Activated T-cell treated with anti-CD3 and anti-CD28 coated beads, Interleukin-2, amount 50 U/mL, for 24 hours (primary cell): ENCODE results near the gene HDAC4.
A peak's percentile ranks its signal among the peaks of the same experiment; 100 is the strongest.

ENCODE experiments used
- DNase-seq: peaks from one replicate; pipeline ENCODE4 v3.0.0-alpha.2; 2020
- H3K27ac Mint-ChIP-seq: 2 replicates; pipeline ENCODE4 v1.8.0; 2020; ENCODE audit warnings: mild to moderate bottlenecking, mixed read lengths
- H3K27me3 Mint-ChIP-seq: 2 replicates; pipeline ENCODE4 v1.8.0; 2020; ENCODE audit warnings: mixed read lengths
- H3K36me3 Mint-ChIP-seq: 2 replicates; pipeline ENCODE4 v1.8.0; 2020; ENCODE audit warnings: low read depth, mixed read lengths
- H3K4me1 Mint-ChIP-seq: 2 replicates; pipeline ENCODE4 v1.8.0; 2020; ENCODE audit warnings: low read depth, mixed read lengths
- H3K4me3 Mint-ChIP-seq: 2 replicates; pipeline ENCODE4 v1.8.0; 2020; ENCODE audit warnings: mild to moderate bottlenecking, moderate library complexity, mixed read lengths
- H3K9me3 Mint-ChIP-seq: 2 replicates; pipeline ENCODE4 v1.8.0; 2020; ENCODE audit warnings: mixed read lengths

HDAC4 gene

GRCh38 chr2:239101807-239102206 lies 299.0 kb downstream of the HDAC4 start:
- Mint-ChIP-seq H3K9me3 (no peaks in the 10 kb centered on the region), H3K27me3 (no peaks in the 10 kb centered on the region), H3K36me3 (peaks cover 75% of the 10 kb centered on the region), H3K4me3 (no peak overlapping the region), H3K4me1 (no peaks in the 10 kb centered on the region), H3K27ac (no peak overlapping the region)
- no peak for DNase-seq

DNA sequence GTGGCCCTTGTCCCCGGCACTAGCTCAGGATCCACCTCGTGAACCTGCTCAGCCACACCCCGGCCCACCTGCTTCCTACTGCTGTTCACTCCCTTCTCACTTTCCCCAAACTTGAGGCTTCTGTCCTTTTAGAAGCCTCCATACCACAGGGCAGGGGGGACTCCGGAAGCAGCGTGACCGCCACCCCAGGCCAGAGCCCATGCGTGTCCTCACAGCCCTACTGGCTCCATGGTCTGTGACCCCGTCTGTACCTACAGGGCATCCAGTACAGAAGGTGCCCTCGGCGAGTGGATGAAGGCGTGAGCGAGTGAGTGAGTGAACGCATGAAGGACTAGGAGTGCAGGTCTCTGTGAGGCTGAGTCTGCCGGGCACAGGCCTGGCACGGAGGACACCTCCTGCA lies 299.7 kb downstream of the HDAC4 start:
- Mint-ChIP-seq H3K4me1 (no peaks in the 10 kb centered on the region), H3K36me3 (peaks cover 71% of the 10 kb centered on the region), H3K4me3 (no peak overlapping the region), H3K27me3 (no peaks in the 10 kb centered on the region), H3K9me3 (no peaks in the 10 kb centered on the region), H3K27ac (no peak overlapping the region)
- no peak for DNase-seq

GRCh38 chr2:239099474-239099873 lies 301.3 kb downstream of the HDAC4 start:
- DNase-seq, result no peak
- Mint-ChIP-seq H3K4me1 (no peaks in the 10 kb centered on the region), H3K27ac (no peak overlapping the region), H3K27me3 (no peaks in the 10 kb centered on the region), H3K9me3 (no peaks in the 10 kb centered on the region), H3K36me3 (peaks cover 62% of the 10 kb centered on the region), H3K4me3 (no peak overlapping the region)

DNA sequence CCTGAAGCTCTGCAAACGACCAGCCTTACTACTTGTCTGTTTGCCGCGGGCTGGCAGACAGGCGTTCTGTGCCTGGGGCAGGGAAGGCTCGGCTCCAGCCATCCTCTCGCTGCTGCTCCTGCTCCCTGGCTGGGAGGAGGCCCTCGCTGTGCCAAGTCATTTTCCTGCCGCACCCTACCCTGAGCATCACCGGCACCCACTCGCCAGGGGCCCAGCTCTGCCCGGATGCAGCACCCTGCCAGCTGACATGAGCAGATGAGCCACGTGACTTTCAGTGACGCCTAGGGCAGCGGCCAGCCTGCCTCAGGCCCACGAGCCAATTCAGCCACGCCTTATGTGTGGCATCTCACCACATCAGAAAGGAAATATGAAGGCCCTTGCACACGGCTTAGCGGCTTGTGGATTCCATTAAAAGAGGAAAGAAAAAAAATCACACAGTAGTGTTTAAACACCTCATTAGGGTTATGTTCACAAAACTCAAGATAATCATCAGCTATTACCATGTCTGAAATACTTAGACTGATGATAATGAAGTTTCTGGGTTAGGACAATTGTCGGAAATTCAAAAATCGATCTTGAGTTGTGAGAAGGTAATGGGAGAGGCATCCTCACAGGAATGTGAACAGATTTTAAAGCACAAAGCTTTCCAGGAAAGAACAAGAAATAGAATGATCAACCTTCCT lies 302.4 kb downstream of the HDAC4 start:
- no peaks in the 10 kb centered on the region for H3K27me3 Mint-ChIP-seq
- peaks cover 62% of the 10 kb centered on the region for H3K36me3 Mint-ChIP-seq
- no peak overlapping the region for H3K27ac Mint-ChIP-seq
- no peaks in the 10 kb centered on the region for H3K9me3 Mint-ChIP-seq
- H3K4me3 Mint-ChIP-seq, result no peak overlapping the region
- no peaks in the 10 kb centered on the region for H3K4me1 Mint-ChIP-seq
- DNase-seq, result no peak

DNA sequence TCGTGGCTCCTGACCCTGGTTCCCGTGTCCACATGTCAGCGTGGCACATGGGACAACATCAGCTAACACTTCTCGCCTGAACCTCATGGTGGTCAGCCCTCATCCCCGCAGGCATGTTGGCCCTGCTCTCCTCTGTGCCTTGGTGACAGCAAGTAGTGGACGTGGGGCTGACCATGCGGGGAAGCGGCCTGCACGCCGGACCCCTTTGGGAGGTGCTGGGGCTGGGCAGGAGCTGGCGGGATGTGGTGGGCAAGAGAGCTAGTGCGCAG lies 303.5 kb downstream of the HDAC4 start:
- H3K4me1 Mint-ChIP-seq, result no peaks in the 10 kb centered on the region
- no peaks in the 10 kb centered on the region for H3K9me3 Mint-ChIP-seq
- peaks cover 54% of the 10 kb centered on the region for H3K36me3 Mint-ChIP-seq
- no peak for DNase-seq
- no peaks in the 10 kb centered on the region for H3K27me3 Mint-ChIP-seq
- no peak overlapping the region for H3K27ac Mint-ChIP-seq
- H3K4me3 Mint-ChIP-seq, result no peak overlapping the region

DNA sequence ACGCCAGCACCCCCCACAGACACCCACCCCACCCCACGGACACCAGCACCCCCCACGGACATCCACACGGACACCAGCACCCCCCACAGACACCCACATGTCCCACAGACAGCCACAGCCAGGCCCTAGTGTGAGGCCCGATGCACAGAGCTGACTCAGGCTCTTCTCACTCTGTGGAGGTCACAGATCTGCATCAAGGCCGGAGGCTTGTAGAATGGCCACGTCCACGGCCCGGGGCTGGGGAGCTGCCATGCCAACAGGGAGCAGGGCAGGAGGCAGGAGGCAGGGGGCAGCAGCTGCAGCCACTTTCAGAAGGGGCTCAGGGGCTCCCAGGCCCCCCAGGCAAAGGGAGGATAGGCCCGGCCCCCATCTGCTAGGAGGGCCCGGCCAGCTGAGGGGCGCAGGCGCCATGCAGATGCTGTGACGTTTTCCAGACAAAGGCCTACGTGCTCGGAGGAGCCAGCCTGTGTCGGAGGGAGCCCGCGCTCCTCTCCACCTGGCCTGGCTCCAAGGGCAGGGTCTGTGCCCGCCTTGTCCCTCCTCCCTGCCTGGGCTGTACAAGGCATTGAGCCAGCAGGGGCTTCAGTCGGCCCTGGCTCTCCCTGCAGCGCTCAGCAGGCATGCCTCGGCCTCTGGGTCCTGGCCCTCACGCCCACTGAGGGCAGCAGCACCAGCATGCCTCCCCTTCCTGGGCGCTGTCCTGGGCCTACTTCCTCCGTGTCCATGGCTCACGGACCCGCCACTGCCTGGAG lies 304.0 kb downstream of the HDAC4 start:
- Mint-ChIP-seq H3K4me1 (no peaks in the 10 kb centered on the region), H3K9me3 (no peaks in the 10 kb centered on the region), H3K27me3 (no peaks in the 10 kb centered on the region), H3K36me3 (peaks cover 50% of the 10 kb centered on the region), H3K4me3 (no peak overlapping the region), H3K27ac (no peak overlapping the region)
- no peak for DNase-seq

DNA sequence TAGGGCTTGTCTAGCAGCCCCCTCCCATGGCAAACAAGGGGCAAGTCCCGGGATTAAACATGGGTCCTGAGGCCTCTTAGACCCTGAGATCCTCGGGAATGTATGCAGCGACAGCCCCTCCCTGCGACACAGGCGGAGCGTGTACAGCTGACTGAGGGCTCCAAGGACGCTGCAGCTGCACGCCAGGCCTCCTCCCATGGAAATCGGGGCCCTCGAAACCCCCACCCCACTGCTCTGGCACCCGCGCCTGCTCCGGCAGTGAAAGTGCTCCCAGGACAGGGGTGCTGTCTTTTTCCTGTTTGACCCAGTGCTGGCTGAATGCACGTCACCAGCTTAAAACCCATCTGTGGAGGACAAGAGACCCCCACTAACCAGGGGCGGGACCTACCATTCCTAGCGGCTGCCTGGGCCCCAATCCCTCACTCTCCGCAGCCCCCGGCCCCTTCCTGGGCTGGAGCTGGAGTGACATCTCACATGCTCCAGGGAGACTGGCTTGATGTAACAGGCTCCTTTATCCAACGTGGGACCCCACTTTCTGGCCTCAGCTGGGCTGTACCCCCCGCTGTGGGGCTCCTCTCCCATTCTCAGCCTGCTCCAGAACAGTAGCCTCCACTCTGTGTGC lies 305.2 kb downstream of the HDAC4 start:
- Mint-ChIP-seq H3K27ac (no peak overlapping the region), H3K9me3 (no peaks in the 10 kb centered on the region), H3K4me3 (no peak overlapping the region), H3K36me3 (peaks cover 49% of the 10 kb centered on the region), H3K4me1 (no peaks in the 10 kb centered on the region), H3K27me3 (no peaks in the 10 kb centered on the region)
- no peak for DNase-seq

DNA sequence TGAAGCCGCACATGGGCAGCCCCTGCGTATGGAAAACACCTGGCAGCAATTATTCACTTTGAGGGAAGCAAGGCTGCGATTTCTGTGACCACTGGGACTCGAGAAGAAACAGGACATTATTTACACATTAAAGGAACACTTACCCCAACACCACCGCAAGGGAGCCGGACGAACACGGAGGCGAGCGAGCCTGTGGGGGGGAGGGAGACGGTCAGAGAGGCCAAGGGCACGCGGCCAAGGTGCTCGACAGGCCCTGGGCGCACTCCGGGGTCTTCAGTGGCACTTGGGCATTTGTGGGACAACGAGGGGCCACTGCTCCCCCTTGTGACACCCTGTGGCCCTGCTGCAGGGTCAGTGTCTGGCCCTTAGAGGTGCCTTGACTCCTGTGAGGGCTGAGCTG lies 306.0 kb downstream of the HDAC4 start:
- Mint-ChIP-seq H3K27ac (no peak overlapping the region), H3K9me3 (no peaks in the 10 kb centered on the region), H3K4me1 (no peaks in the 10 kb centered on the region), H3K27me3 (no peaks in the 10 kb centered on the region), H3K4me3 (no peak overlapping the region), H3K36me3 (peaks cover 49% of the 10 kb centered on the region)
- no peak for DNase-seq

- Mint-ChIP-seq H3K27ac (no peak overlapping the region), H3K9me3 (no peaks in the 10 kb centered on the region), H3K4me1 (no peaks in the 10 kb centered on the region), H3K4me3 (no peak overlapping the region), H3K27me3 (no peaks in the 10 kb centered on the region), H3K36me3 (peaks cover 48% of the 10 kb centered on the region)
- no peak for DNase-seq
Observed at GRCh38 chr2:239093952-239094351, 306.9 kb downstream of the HDAC4 start.

DNA sequence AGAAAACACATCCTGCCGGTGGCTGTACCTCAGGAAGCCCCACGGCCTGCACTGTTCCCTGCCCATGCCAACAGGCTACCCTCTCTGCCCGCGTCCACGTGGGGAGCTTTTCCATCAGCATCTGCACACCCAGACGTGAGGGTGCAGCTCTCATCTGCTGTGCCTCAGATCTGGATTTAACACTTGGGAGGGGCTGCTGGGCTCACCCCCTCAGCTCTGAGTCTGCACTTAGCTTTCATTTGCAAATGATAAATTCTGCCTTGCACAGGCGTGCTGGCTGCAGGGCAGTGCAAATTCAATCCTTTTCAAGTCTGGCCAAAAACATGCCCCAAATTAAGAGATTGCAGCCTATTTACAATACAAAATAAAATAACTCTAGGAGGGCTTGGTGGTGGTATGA lies 307.3 kb downstream of the HDAC4 start:
- no peaks in the 10 kb centered on the region for H3K27me3 Mint-ChIP-seq
- H3K4me1 Mint-ChIP-seq, result no peaks in the 10 kb centered on the region
- no peaks in the 10 kb centered on the region for H3K9me3 Mint-ChIP-seq
- peaks cover 49% of the 10 kb centered on the region for H3K36me3 Mint-ChIP-seq
- no peak overlapping the region for H3K4me3 Mint-ChIP-seq
- DNase-seq, result no peak
- H3K27ac Mint-ChIP-seq, result no peak overlapping the region

DNA sequence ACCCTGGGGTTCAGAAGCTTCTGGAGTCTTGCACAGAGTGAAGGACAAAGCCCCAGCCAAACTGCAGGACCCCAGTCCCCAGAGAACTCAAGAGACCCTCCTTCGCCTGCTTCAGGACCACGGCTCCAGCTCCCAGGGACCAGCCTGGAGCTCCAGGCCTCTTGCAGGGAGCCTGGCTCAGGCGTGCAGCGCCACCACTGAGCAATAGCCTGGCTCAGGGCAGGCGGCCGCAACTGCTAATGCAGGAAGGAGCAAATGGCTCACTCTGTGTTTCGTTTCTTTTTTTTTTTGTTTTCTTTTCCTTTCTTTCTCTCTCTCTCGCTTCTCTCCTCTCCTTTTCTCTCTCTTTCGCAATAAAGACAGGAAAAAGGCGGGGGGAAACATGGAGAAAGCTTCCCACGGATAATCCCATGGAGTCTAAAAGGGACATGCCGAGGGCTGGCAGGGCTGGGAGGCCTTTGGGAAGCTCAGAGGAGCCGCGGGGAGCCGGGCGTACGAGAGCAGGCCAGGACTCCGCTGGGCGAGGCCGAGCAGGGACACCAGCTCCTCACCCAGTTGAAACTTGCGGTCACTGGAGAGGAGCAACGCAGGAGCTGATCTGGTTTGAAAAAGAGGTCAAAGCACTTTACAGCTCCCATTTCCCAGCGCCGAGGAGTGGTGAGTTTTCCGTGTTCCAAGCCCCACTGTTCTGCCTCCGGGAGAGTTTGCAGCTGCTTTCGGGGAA lies 308.1 kb downstream of the HDAC4 start:
- Mint-ChIP-seq H3K36me3 (peaks cover 47% of the 10 kb centered on the region), H3K4me1 (no peaks in the 10 kb centered on the region), H3K27me3 (no peaks in the 10 kb centered on the region), H3K9me3 (no peaks in the 10 kb centered on the region), H3K27ac (no peak overlapping the region), H3K4me3 (no peak overlapping the region)
- DNase-seq, result no peak

DNA sequence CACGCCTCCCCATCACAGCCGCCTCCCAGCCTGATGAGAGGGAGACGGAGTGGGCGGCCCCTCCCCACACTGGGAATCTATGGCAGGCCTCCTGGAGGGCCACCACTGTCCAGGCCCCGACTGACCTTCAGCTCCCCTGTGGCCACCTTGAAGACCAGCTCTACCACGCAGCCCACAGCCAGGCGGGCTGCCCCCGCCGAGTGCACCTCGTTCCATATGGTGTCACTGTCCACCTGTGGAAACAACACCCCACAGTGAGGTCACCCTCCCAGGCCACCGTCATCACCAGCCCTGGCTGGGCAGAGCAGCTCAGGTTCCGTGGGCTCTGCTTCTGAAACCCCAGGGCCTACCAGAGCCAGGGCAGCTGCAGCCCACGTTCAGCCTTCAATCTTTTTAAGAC lies 310.9 kb downstream of the HDAC4 start:
- Mint-ChIP-seq H3K36me3 (peaks cover 57% of the 10 kb centered on the region), H3K4me1 (no peaks in the 10 kb centered on the region), H3K4me3 (no peak overlapping the region), H3K27ac (peak overlapping the region; percentile 59), H3K9me3 (no peaks in the 10 kb centered on the region), H3K27me3 (no peaks in the 10 kb centered on the region)
- DNase-seq, result no peak

- H3K36me3 Mint-ChIP-seq, result peaks cover 66% of the 10 kb centered on the region
- no peak for DNase-seq
- H3K4me3 Mint-ChIP-seq, result no peak overlapping the region
- H3K27me3 Mint-ChIP-seq, result no peaks in the 10 kb centered on the region
- no peaks in the 10 kb centered on the region for H3K9me3 Mint-ChIP-seq
- H3K27ac Mint-ChIP-seq, result no peak overlapping the region
- H3K4me1 Mint-ChIP-seq, result no peaks in the 10 kb centered on the region
Observed at GRCh38 chr2:239087046-239087710, 313.6 kb downstream of the HDAC4 start.

DNA sequence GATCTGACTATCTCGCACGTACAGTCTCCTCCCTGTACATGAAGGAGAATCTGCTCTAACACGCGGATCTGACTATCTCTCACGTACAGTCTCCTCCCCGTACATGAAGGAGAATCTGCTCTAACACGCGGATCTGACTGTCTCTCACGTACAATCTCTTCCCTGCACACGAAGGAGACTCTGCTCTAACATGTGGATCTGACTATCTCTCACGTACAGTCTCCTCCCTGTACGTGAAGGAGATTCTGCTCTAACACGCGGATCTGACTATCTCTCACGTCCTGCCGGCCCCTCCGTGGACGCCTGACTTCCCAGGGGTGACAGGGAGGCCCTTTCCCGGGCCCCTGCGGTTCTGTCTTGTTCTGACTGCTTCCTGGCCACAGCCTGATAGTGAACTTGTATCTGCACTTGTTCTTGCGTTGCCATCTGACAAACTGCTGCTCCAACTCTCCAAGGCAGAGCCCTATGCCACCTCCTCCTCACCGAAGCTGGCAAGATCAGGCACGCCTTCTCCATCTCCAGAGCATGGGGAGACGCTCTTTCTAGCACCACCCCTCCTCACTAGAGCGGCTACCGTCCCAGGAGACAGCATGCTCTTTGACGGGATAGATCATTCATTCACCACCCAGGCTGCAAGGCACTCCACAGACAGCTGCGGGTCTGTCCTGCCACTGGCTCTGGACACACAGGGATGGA lies 314.3 kb downstream of the HDAC4 start:
- no peaks in the 10 kb centered on the region for H3K9me3 Mint-ChIP-seq
- H3K27me3 Mint-ChIP-seq, result no peaks in the 10 kb centered on the region
- DNase-seq, result no peak
- H3K4me3 Mint-ChIP-seq, result no peak overlapping the region
- H3K27ac Mint-ChIP-seq, result no peak overlapping the region
- H3K4me1 Mint-ChIP-seq, result no peaks in the 10 kb centered on the region
- peaks cover 71% of the 10 kb centered on the region for H3K36me3 Mint-ChIP-seq
